GM23338 (cell line): Measurements from ENCODE around the gene CNPY2. TPM values are rescaled to one million over a fixed set of nuclear protein-coding genes. Genes with fewer than 3 reads are reported as not detected.

Experiments
- ATAC-seq: fragments of 200-7000 bp; cut with Tn5 transposase; 3 replicates; pipeline ENCODE4 v1.9.1; 2020
- DNase-seq: peaks from one replicate; pipeline ENCODE4 v3.0.0-alpha.2; 2015; ENCODE audit warnings: low spot score
- H2AFZ ChIP-seq: fragments of 200-600 bp; sonication (generic); 2 replicates; pipeline ENCODE4 v1.8.0; 2016; ENCODE audit warnings: antibody characterized with exemption, mild to moderate bottlenecking, moderate library complexity
- H3F3A ChIP-seq: fragments of 200-600 bp; sonication (generic); replicated peaks from 2 replicates; pipeline ENCODE4 v1.8.0; 2017; ENCODE audit warnings: antibody characterized with exemption, mixed run types, low read depth
- H3K27ac ChIP-seq: fragments of 200-600 bp; sonication (generic); 2 replicates; pipeline ENCODE4 v1.6.1; 2016; ENCODE audit warnings: low read depth
- H3K27me3 ChIP-seq: fragments of 200-600 bp; sonication (generic); 2 replicates; pipeline ENCODE4 v1.8.0; 2016; ENCODE audit warnings: mild to moderate bottlenecking, mixed run types, moderate library complexity; ENCODE audit not compliant: insufficient read depth
- H3K36me3 ChIP-seq: fragments of 200-600 bp; sonication (generic); 2 replicates; pipeline ENCODE4 v1.8.0; 2016; ENCODE audit warnings: mild to moderate bottlenecking; ENCODE audit not compliant: insufficient read depth
- H3K4me1 ChIP-seq: fragments of 200-600 bp; sonication (generic); 2 replicates; pipeline ENCODE4 v1.8.0; 2016; ENCODE audit warnings: mild to moderate bottlenecking, moderate library complexity; ENCODE audit not compliant: insufficient read depth
- H3K4me2 ChIP-seq: fragments of 200-600 bp; sonication (generic); 2 replicates; pipeline ENCODE4 v1.7.1; 2017; ENCODE audit warnings: mixed run types
- H3K4me3 ChIP-seq: fragments of 200-600 bp; sonication (generic); 2 replicates; pipeline ENCODE4 v1.6.1; 2016; ENCODE audit warnings: mixed run types
- H3K79me2 ChIP-seq: fragments of 200-600 bp; sonication (generic); replicated peaks from 2 replicates; pipeline ENCODE4 v1.8.0; 2017; ENCODE audit warnings: mild to moderate bottlenecking; ENCODE audit not compliant: insufficient read depth
- H3K9me2 ChIP-seq: fragments of 200-600 bp; sonication (generic); 2 replicates; pipeline ENCODE4 v1.8.0; 2017; ENCODE audit not compliant: insufficient read depth
- H4K20me1 ChIP-seq: fragments of 200-600 bp; sonication (generic); replicated peaks from 2 replicates; pipeline ENCODE4 v1.8.0; 2017; ENCODE audit warnings: mild to moderate bottlenecking; ENCODE audit not compliant: insufficient read depth
- H3K27ac Mint-ChIP-seq: 2 replicates; pipeline ENCODE4 v1.8.0; 2020; ENCODE audit warnings: inconsistent platforms, mild to moderate bottlenecking, moderate library complexity, mixed read lengths
- H3K27me3 Mint-ChIP-seq: 3 replicates; pipeline ENCODE4 v1.8.0; 2022; ENCODE audit warnings: low read depth, mild to moderate bottlenecking, moderate library complexity, mixed read lengths, inconsistent platforms; ENCODE audit not compliant: insufficient read depth, poor library complexity
- H3K36me3 Mint-ChIP-seq: 3 replicates; pipeline ENCODE4 v1.8.0; 2021; ENCODE audit warnings: low read depth, mild to moderate bottlenecking, inconsistent platforms, moderate library complexity, mixed read lengths
- H3K4me1 Mint-ChIP-seq: 3 replicates; pipeline ENCODE4 v1.8.0; 2020; ENCODE audit warnings: mild to moderate bottlenecking, inconsistent platforms, mixed read lengths
- H3K4me3 Mint-ChIP-seq: 3 replicates; pipeline ENCODE4 v1.8.0; 2021; ENCODE audit warnings: moderate library complexity, mild to moderate bottlenecking, inconsistent platforms, mixed read lengths
- H3K9me3 Mint-ChIP-seq: 3 replicates; pipeline ENCODE4 v1.8.0; 2020; ENCODE audit warnings: moderate library complexity, mild to moderate bottlenecking, inconsistent platforms, mixed read lengths
- CREB1 ChIP-seq: fragments of 250-450 bp; sonication (Bioruptor Pico); IDR thresholded peaks from 2 replicates; pipeline ENCODE4 v1.5.0; 2020; ENCODE audit warnings: low read depth, mild to moderate bottlenecking, moderate library complexity
- EZH2 ChIP-seq: fragments of 200-600 bp; sonication (generic); IDR thresholded peaks from one replicate; pipeline ENCODE4 v1.8.0; 2017; ENCODE audit warnings: antibody characterized with exemption, mild to moderate bottlenecking, low read depth; ENCODE audit not compliant: unreplicated experiment
- EZH2phosphoT487 ChIP-seq: fragments of 200-600 bp; sonication (generic); IDR thresholded peaks from one replicate; pipeline ENCODE4 v1.8.1; 2018; ENCODE audit warnings: antibody characterized with exemption; ENCODE audit not compliant: unreplicated experiment
- JUNB ChIP-seq: IDR thresholded peaks from one replicate; pipeline ENCODE4 v1.6.1; 2016; ENCODE audit warnings: antibody characterized with exemption; ENCODE audit not compliant: unreplicated experiment
- NANOG ChIP-seq: IDR thresholded peaks from 2 replicates; pipeline ENCODE4 v1.6.1; 2016; ENCODE audit warnings: antibody characterized with exemption, borderline replicate concordance
- POLR2AphosphoS5 ChIP-seq: IDR thresholded peaks from 2 replicates; pipeline ENCODE4 v1.6.1; 2016; ENCODE audit warnings: antibody characterized with exemption, low read depth
- STAT1 ChIP-seq: IDR thresholded peaks from one replicate; pipeline ENCODE4 v1.6.1; 2016; ENCODE audit warnings: antibody characterized with exemption; ENCODE audit not compliant: unreplicated experiment
- ZNF114 ChIP-seq: fragments of 250-450 bp; sonication (Bioruptor Pico); IDR thresholded peaks from 2 replicates; pipeline ENCODE4 v1.5.0; 2020; ENCODE audit warnings: mild to moderate bottlenecking, moderate library complexity
- ZNF331 ChIP-seq: fragments of 250-450 bp; sonication (Bioruptor Pico); IDR thresholded peaks from 2 replicates; pipeline ENCODE4 v1.5.0; 2020; ENCODE audit warnings: low read depth, mild to moderate bottlenecking, moderate library complexity
- polyA plus RNA-seq: library from polyadenylated mRNA; unstranded; fragments of >200 nt; fragmentation: Nextera tagmentation; extraction: Ambion mirVana; gene quantifications from 2 replicates; pipeline ENCODE4 v1.2.1, GENCODE V29; 2016
- total RNA-seq: library from RNA; depleted of rRNA; stranded (reverse); fragments of >200 nt; shearing (Covaris generic); gene quantifications from 2 replicates; pipeline ENCODE4 v1.2.3, GENCODE V29; 2014
- TF ChIP-seq, protein P1 (sequence below): IDR thresholded peaks from one replicate; pipeline ENCODE4 v1.6.1; 2018; ENCODE audit warnings: antibody characterized with exemption; ENCODE audit not compliant: unreplicated experiment
- TF ChIP-seq, protein P2 (sequence below): IDR thresholded peaks from 2 replicates; pipeline ENCODE4 v1.6.1; 2016; ENCODE audit warnings: antibody characterized with exemption
- TF ChIP-seq, protein P3 (sequence below), 2 experiments: fragments of 200-600 bp in 1 of 2; sonication (generic) in 1 of 2; conservative IDR thresholded peaks; 2 replicates each; pipeline versions ENCODE4 v1.5.1 to v1.6.1; 2016 to 2017; ENCODE audit warnings: antibody characterized with exemption in 2 of 2, low read depth in 2 of 2, mild to moderate bottlenecking in 2 of 2, moderate library complexity in 1 of 2
- TF ChIP-seq, protein P4 (sequence below): fragments of 250-450 bp; sonication (Bioruptor Pico); IDR thresholded peaks from 2 replicates; pipeline ENCODE4 v1.5.0; 2020; ENCODE audit warnings: mild to moderate bottlenecking, moderate library complexity

Gene CNPY2
- total and polyA plus RNA-seq, 2 experiments from 2014 or later = 119 to 316 TPM

DNA sequence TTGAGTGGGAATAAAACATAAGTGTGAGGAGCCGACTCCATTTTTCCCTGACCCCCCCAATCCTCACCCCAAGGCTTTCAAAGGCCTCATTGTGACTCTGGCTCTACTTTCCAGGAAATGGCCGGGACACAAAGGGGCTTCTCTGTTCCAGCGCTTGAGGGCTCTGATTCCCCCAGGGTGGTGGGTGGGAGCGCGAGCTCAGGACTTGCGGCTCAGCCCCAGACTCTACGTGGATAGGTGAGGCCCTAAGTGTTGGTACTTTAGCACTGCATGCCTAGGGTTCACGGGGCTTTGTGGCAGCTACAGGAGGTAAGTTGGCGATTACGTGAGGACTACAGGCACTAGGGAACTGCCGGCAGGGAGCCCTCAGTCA is 553 bp downstream of the CNPY2 start:
- peaks cover 20% of the 10 kb centered on the region for H3K79me2 ChIP-seq
- Mint-ChIP-seq H3K27me3 (peaks cover 7% of the 10 kb centered on the region), H3K27ac (peak overlapping the region; percentile 99), H3K36me3 (peaks cover 48% of the 10 kb centered on the region), H3K4me1 (peaks cover 4% of the 10 kb centered on the region), H3K9me3 (no peaks in the 10 kb centered on the region; the same call in 2 of the 3 replicates), H3K4me3 (peak overlapping the region; percentile 100)
- H3F3A ChIP-seq = peaks cover 18% of the 10 kb centered on the region
- peaks cover 12% of the 10 kb centered on the region for H3K4me1 ChIP-seq
- peak overlapping the region; percentile 92 for H3K27ac ChIP-seq
- no peak for TF ChIP-seq JUNB
- TF ChIP-seq, protein P1, sequence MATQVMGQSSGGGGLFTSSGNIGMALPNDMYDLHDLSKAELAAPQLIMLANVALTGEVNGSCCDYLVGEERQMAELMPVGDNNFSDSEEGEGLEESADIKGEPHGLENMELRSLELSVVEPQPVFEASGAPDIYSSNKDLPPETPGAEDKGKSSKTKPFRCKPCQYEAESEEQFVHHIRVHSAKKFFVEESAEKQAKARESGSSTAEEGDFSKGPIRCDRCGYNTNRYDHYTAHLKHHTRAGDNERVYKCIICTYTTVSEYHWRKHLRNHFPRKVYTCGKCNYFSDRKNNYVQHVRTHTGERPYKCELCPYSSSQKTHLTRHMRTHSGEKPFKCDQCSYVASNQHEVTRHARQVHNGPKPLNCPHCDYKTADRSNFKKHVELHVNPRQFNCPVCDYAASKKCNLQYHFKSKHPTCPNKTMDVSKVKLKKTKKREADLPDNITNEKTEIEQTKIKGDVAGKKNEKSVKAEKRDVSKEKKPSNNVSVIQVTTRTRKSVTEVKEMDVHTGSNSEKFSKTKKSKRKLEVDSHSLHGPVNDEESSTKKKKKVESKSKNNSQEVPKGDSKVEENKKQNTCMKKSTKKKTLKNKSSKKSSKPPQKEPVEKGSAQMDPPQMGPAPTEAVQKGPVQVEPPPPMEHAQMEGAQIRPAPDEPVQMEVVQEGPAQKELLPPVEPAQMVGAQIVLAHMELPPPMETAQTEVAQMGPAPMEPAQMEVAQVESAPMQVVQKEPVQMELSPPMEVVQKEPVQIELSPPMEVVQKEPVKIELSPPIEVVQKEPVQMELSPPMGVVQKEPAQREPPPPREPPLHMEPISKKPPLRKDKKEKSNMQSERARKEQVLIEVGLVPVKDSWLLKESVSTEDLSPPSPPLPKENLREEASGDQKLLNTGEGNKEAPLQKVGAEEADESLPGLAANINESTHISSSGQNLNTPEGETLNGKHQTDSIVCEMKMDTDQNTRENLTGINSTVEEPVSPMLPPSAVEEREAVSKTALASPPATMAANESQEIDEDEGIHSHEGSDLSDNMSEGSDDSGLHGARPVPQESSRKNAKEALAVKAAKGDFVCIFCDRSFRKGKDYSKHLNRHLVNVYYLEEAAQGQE = no peak
- TF ChIP-seq CREB1 (CRISPR knock-in tag) = no peak
- no peak for TF ChIP-seq ZNF114 (CRISPR knock-in tag)
- TF ChIP-seq, protein P2, sequence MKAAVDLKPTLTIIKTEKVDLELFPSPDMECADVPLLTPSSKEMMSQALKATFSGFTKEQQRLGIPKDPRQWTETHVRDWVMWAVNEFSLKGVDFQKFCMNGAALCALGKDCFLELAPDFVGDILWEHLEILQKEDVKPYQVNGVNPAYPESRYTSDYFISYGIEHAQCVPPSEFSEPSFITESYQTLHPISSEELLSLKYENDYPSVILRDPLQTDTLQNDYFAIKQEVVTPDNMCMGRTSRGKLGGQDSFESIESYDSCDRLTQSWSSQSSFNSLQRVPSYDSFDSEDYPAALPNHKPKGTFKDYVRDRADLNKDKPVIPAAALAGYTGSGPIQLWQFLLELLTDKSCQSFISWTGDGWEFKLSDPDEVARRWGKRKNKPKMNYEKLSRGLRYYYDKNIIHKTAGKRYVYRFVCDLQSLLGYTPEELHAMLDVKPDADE = no peak
- TF ChIP-seq POLR2AphosphoS5 = no peak
- TF ChIP-seq, protein P3, sequence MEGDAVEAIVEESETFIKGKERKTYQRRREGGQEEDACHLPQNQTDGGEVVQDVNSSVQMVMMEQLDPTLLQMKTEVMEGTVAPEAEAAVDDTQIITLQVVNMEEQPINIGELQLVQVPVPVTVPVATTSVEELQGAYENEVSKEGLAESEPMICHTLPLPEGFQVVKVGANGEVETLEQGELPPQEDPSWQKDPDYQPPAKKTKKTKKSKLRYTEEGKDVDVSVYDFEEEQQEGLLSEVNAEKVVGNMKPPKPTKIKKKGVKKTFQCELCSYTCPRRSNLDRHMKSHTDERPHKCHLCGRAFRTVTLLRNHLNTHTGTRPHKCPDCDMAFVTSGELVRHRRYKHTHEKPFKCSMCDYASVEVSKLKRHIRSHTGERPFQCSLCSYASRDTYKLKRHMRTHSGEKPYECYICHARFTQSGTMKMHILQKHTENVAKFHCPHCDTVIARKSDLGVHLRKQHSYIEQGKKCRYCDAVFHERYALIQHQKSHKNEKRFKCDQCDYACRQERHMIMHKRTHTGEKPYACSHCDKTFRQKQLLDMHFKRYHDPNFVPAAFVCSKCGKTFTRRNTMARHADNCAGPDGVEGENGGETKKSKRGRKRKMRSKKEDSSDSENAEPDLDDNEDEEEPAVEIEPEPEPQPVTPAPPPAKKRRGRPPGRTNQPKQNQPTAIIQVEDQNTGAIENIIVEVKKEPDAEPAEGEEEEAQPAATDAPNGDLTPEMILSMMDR (conservative IDR thresholded peaks at IDR 0.05; ENCODE audit: low read depth in 2 of 2) = no peak
- TF ChIP-seq EZH2phosphoT487 = no peak
- no peak for TF ChIP-seq EZH2
- TF ChIP-seq NANOG = no peak
- TF ChIP-seq, protein P4, sequence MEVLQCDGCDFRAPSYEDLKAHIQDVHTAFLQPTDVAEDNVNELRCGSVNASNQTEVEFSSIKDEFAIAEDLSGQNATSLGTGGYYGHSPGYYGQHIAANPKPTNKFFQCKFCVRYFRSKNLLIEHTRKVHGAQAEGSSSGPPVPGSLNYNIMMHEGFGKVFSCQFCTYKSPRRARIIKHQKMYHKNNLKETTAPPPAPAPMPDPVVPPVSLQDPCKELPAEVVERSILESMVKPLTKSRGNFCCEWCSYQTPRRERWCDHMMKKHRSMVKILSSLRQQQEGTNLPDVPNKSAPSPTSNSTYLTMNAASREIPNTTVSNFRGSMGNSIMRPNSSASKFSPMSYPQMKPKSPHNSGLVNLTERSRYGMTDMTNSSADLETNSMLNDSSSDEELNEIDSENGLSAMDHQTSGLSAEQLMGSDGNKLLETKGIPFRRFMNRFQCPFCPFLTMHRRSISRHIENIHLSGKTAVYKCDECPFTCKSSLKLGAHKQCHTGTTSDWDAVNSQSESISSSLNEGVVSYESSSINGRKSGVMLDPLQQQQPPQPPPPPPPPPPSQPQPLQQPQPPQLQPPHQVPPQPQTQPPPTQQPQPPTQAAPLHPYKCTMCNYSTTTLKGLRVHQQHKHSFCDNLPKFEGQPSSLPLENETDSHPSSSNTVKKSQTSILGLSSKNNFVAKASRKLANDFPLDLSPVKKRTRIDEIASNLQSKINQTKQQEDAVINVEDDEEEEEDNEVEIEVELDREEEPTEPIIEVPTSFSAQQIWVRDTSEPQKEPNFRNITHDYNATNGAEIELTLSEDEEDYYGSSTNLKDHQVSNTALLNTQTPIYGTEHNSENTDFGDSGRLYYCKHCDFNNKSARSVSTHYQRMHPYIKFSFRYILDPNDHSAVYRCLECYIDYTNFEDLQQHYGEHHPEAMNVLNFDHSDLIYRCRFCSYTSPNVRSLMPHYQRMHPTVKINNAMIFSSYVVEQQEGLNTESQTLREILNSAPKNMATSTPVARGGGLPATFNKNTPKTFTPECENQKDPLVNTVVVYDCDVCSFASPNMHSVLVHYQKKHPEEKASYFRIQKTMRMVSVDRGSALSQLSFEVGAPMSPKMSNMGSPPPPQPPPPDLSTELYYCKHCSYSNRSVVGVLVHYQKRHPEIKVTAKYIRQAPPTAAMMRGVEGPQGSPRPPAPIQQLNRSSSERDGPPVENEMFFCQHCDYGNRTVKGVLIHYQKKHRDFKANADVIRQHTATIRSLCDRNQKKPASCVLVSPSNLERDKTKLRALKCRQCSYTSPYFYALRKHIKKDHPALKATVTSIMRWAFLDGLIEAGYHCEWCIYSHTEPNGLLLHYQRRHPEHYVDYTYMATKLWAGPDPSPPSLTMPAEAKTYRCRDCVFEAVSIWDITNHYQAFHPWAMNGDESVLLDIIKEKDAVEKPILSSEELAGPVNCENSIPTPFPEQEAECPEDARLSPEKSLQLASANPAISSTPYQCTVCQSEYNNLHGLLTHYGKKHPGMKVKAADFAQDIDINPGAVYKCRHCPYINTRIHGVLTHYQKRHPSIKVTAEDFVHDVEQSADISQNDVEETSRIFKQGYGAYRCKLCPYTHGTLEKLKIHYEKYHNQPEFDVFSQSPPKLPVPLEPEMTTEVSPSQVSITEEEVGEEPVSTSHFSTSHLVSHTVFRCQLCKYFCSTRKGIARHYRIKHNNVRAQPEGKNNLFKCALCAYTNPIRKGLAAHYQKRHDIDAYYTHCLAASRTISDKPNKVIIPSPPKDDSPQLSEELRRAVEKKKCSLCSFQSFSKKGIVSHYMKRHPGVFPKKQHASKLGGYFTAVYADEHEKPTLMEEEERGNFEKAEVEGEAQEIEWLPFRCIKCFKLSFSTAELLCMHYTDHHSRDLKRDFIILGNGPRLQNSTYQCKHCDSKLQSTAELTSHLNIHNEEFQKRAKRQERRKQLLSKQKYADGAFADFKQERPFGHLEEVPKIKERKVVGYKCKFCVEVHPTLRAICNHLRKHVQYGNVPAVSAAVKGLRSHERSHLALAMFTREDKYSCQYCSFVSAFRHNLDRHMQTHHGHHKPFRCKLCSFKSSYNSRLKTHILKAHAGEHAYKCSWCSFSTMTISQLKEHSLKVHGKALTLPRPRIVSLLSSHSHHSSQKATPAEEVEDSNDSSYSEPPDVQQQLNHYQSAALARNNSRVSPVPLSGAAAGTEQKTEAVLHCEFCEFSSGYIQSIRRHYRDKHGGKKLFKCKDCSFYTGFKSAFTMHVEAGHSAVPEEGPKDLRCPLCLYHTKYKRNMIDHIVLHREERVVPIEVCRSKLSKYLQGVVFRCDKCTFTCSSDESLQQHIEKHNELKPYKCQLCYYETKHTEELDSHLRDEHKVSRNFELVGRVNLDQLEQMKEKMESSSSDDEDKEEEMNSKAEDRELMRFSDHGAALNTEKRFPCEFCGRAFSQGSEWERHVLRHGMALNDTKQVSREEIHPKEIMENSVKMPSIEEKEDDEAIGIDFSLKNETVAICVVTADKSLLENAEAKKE (CRISPR knock-in tag) = no peak
- TF ChIP-seq ZNF331 (CRISPR knock-in tag) = no peak
- TF ChIP-seq STAT1 = no peak
- ATAC-seq (peak; percentile 10), DNase-seq (peak; percentile 35)
- no peaks in the 10 kb centered on the region for H3K9me2 ChIP-seq
- peak overlapping the region; percentile 99 for H3K4me3 ChIP-seq
- peaks cover 3% of the 10 kb centered on the region; the same call in 1 of the 2 replicates for H4K20me1 ChIP-seq
- H3K4me2 ChIP-seq = peak overlapping the region; percentile 99
- no peaks in the 10 kb centered on the region for H3K27me3 ChIP-seq
- H2AFZ ChIP-seq = peak overlapping the region; percentile 90
- H3K36me3 ChIP-seq = peaks cover 37% of the 10 kb centered on the region
